Urothelium cell line (cell line): ENCODE results near the gene NOG.

Experiments
- DNase-seq: peaks from one replicate; pipeline ENCODE4 v3.0.0; 2011; ENCODE audit warnings: low spot score, mixed read lengths
- FAIRE-seq: peaks from 2 replicates; lab custom pipeline; 2011; peaks lifted over from hg19 to GRCh38; lab: Jason Lieb, UNC

Gene NOG

DNA sequence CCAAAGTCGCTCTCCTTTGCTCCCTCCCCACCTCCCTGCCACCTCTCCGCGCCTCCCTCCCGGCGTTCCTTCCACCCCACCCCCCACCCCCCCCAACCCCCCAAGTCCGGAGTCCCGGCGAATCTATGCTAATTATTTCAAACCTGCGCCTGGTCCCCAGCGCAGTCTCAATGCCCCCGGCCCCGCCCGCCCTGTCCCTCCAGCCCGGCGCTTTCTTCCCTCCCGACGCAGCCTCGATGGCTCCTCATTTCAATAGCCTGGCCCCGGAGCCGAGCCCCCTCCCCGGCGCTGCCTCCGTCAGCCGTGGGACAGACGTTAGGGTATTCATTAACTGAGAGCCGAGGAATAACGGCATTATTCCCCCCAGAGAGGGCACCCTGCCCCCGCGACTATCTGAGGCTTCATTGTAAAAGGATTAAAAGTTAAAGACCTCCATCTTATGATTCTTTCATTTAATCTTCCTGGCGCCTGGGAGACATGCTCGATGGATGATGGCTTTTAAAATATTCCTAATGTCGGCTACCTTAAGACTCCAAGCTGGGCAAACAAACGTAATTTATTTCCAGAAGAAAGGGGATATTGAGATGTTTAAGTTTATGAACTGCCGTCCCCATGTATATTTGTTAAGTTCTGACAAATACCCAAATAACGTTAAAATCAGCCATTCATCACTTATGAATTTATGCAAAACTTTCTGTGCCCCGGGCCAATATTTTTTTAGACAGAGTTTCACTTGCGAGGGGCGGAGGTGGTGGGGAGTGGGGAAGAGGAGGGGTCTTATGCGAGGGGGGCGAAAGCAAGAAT, 3.4 kb downstream of the NOG start:
- no peak for FAIRE-seq

DNA sequence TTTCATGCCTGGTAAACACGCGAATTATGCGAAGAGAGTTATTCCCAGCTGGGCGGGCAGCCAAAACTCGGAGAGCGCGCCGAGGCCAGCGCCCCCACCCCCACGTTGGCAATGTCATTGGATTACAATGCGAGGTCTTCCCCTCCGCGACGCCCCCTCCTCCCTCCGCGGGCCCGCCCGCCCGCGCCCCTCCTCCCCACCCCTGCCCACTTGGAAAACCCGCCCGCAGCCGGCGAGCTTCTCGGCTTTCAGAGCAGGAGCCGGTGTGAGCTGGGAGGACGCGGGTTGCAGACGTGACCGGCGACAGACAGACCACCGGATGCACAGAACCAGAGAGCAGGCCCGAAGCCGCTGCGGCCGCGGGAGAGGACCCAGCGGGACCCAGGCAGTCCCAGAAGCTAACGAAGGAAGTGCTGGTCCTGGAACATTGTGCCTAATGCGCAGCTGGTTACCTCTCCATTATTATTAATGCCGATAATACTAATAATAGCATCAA, 4.0 kb downstream of the NOG start:
- DNase-seq (peak; percentile 80), FAIRE-seq (peak; percentile 72)

More for the DNA sequence above, 3.4 kb downstream of the NOG start:
- DNase-seq = peak; percentile 61

DNA sequence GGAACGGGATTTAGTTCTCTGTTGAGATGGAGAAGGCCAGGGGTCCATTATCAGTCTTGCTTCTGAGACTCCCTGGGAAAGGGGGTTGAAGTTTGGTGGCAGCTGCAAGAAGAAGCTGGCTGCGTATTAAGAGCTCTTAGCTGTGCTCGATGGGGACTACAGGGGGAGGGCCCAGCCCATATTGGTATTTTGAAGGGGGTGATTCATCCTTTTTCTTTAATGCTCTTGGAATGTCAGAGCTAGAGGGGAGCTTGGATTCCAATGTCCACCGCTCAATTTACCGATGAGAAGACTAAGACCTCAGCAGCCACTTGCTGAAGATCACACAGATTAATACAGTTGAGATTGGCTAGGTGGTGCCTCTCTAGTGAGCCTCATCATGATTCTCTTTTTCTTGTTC, 5.0 kb downstream of the NOG start:
- FAIRE-seq (no peak), DNase-seq (peak; percentile 69)

DNA sequence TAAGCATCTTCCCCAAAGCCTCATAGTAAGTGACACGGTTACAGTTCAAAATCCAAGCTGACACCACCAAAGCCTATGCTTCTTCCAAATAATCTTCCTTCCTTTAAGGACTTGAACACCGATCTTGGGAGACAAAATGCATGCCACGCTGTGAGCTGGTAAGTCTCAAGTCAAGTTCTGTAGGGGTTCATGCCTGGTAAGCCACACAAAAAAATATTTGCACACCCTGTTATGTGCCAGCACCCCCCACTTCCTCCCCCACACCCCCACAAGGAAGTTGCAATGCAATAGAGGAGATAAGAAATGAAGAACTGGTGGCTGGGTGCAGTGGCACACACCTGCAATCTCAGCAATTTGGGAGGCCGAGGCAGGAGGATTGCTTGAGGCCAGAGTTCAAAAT, 5.6 kb downstream of the NOG start:
- no peak for FAIRE-seq
- no peak for DNase-seq

DNA sequence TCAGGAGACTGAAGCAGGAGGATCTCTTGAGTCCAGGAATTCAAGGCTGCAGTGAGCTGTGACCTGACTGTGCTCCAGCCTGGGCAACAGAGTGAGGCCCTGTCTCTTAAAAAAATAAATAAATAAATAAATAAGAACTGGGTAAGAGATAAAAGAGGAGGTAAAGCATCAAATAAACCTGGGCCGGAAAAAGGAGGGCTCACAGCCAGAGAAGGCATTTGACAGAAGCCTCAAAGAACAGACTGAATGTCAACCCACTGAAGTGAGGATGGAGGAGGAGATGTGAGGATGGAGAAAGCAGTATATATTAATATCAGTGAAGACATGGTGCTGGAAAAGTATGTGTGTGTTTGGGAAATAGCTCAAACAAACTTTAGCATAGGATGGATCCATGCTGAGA, 6.1 kb downstream of the NOG start:
- FAIRE-seq (no peak), DNase-seq (no peak)

DNA sequence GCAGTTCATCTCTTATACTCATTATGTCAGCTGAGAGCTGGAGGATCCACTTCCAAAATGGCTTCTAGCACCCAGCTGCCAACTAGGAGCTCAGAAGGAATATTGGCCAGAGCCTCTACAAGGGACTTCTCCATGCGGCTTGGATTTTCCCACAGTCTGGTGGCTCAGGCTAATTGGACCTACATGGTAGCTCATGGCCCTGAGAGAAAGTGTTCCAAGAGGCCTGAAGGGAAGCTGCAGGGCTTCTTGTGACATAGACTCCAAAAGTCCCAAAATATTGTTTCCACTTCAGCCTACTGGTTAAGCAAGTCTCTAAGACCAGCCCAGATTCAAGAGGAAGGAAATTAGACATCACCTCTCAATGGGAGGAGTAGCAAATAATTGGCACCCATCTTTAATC, 6.8 kb downstream of the NOG start:
- no peak for DNase-seq
- FAIRE-seq = no peak

DNA sequence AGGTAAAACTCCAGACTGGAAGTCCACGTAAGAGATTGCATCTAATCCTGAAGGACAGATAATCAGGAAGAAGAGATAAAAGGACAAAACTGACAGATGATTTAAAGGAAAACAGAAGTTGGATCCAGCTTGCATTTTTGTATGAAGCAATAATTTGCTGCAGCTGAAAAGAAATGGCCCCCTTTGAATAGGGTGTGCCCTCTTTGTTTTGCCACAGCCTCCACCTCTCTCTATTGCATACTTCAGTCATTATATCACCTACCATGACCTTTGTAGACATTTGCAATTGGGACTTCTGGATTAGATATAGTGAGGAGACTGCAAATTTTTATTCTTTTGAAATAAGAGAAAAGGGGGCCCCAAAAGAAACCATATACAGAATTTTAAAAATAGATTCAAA, 8.1 kb downstream of the NOG start:
- FAIRE-seq (no peak), DNase-seq (peak; percentile 19)

DNA sequence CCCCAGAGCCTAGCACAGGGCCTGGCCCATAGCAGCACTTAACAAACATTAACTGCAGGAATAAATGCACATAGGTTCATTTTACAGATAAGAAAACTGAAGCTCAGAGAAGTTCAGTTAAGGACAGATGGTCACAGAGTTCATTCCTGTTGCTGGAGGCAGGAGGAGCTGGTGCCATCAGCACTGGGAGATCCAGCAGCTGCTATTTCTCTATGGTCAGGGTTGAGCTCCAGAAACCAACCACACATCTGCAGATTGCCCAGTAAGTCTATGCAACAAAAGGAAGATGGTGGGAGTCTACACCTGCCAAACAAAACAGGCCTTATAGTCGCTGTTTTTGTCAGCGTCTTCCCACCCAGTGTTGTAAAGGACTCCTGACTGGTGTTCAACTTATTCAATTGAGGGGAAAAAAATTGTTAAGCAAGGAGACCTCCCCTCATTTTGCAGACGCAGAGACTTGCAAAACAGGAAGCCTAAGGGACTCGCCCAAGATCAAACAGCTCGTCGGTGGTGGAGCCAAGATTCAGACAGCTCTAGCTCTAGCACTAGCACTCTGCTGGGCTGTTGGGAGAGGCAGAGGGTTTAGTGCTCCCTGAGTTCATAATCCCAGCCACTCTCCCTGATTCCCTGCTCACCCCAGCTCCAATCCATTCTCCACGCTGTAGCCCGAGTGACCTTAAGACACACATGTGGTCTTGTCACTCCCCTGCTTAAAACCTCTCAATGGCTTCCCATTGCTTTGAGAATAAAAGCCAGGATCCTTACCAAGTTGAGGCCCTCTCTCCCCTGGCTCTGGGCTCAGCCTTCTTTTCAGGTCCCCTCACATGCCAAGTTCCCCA, 9.0 kb downstream of the NOG start:
- no peak for DNase-seq

DNA sequence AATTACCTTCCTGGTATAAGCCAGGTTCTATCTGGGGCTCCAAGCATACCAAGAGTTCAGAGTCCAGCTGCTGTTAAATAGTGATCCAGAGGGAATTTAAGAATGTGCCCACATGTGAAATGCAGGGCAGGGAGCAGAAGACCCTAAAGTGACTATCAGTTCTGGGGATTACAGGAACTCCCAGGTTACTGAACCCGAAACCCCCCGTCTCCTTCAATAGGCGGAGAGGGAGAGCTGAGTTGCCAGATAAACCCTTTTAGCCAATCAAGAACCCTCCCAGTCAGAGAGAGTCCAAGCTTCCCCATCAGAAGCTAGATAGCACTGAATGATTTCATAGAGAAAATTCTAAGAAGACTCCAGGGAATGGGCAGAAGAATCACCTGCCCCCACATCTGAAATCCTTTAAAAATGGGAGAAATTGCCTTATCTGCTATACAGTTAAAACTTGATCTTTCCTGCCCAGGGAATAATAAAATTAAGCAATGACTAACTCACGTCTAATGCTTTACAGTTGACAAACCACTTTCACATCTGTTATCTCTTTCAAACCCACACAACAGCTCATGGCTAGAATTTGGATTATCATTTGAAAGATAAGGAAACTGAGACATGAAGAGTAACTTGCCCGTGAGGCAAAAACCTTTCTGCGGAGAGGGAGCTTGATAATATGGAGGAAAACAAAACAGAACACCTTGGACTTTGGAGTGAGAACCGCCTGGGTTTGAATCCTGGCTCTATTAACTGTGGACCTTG, 10.2 kb downstream of the NOG start:
- FAIRE-seq (no peak), DNase-seq (no peak)

More for the DNA sequence above, 9.0 kb downstream of the NOG start:
- no peak for FAIRE-seq

DNA sequence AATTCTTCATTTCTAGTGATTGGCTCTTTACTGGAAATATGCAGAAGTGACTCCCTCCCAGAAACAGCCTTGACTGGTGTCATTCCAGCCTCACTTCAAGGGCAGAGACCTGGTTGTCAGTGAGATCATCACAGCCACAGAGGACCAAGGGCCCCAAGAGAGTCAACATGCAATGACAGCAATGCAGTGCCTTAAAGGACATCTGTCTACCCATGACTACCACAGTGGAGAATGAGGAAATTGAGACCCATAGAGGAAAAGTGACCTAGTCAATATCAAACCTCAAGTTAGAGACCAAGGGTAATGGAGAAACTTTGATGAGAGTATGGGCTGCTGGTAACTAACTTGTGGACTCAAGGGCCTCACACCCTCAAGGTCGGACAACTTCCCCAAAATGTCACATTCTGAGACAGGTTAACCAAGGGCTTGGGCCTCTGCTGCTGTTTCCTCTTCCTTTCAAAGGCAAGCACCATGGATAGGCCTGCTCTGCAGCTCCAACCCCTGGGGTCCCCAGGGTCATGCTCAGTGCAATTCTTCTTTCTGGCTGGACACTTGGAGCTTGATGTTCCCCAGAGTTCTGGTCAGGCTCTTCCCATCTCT, 11.3 kb downstream of the NOG start:
- FAIRE-seq = no peak
- no peak for DNase-seq

DNA sequence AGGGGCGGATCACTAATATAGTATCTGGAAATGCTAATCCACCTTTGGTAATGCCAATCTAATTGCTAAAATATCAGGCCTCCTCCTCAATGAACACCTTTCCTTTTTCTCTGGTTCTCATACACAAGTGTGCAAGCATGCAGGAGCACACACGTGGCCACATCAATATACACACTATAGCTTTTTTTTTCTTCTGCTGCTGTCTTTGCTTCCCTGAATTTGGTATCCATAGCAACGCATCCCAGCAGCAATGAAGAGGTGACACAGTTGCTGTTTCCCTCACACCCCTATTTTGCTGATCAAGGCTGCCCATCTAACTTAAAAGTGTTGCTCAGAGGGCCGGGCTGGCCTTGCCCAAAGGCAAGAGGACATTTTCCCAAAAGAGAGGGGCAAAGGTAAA, 15.4 kb downstream of the NOG start:
- no peak for DNase-seq
- no peak for FAIRE-seq

DNA sequence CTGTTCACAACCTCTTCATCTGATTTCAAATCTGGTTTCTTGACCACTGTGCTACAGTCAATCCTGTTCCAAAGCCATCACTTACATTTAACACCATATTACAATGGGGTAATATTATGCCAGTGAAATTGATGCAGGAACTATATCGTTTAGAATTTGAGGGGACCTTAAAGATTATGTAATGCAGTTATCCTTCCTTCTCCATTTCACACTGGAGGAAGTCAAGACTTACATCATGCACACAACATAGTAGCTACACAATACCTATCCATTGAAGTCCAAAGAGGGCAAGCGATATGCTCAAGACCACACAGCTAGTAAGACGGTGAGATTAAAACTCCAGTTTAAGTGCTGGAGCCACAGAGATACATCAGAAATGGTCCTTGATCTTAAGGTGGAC, 16.8 kb downstream of the NOG start:
- no peak for DNase-seq
- no peak for FAIRE-seq

DNA sequence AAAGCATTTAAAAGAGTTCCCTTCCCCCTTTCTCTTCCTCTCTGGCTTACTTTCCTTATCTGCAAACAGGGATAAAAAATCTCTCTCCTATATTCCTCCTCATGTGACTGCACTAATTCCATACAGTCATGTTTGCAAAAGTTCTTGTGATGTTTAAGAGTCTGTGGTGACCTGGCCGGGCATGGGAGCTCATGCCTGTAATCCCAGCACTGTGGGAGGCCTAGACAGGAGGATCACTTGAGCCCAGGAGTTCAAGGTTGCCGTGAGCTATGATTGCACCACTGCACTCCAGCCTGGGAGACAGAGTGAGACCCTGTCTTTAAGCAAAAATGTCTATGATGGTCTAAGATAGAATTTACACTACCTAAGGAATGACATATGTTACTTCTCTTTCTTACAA, 19.6 kb downstream of the NOG start:
- no peak for DNase-seq
- no peak for FAIRE-seq

DNA sequence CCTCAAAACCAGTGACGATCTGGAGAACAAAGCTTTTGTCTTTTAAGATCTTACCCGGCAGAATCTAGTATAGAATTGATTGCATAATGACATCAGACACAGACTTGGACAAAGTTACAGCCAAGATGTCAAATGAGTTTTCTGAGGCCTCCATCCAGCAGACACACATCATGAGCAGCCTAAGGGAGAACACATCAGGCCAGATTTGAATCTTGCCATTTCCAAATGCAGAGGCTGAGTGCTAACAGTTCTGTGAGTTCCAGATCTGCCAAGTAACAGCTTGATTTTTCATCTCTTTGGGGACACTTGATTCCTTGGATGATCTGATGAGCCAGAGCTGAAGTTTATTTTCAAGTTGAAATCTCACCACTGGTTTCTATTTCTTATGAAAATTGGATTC, 21.0 kb downstream of the NOG start:
- DNase-seq = no peak

DNA sequence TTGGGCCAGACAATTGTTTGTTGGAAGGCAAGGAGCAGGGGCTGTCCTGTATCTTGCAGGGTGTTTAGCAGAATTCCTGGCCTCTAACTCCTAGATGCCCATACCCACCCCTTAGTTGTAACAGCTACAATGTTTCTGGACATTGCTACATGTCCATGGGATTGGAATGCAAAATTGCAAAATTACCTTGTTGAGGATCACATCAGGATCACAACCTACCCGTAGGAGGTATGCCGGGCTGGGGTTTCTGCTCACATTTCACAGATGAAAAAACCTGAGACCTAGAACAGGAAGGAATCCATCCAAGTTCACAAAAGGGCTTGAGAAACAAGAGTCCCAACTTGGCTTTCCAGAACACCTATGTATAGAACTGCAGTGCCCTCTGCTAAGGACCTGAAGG, 22.7 kb downstream of the NOG start:
- FAIRE-seq (no peak), DNase-seq (no peak)

More for the DNA sequence above, 21.0 kb downstream of the NOG start:
- no peak for FAIRE-seq

DNA sequence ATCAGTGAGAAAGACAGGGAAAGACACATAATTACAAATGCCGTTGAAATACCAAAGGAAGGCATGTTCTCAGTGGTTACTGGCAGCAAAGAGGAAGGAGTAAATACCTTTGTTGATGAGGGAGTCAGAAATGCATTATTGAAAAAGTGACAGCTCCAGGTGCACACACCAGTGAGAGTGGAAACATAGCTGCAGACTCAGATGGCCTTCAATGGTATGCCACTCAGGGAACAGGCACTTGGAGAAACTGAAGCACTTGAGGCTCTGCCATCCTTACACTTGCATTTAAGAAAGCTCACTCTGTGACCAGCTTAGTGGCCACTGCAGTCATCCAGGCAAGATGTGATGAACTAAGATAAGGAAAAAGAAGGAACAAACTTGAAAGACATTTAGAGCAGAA, 29.9 kb downstream of the NOG start:
- DNase-seq (no peak), FAIRE-seq (no peak)

DNA sequence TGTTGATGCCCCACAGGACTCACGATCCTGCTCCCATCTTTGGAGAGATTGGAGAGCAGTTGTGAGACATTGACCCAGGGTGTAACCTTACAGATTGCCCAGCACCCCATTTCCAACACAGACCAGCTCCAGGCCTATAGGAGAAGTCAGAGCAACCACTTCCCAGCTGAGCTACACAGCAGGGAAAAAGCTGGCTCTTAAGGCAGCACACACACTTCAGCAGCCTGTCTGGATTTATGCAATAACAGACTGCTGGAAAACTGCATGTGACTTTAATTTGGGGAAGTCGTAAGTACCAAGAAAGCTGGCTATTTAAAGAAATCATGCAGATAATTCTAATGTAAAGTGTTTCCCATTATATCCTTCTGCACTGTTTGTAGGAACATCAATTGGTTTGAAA, 30.8 kb downstream of the NOG start:
- no peak for DNase-seq
- no peak for FAIRE-seq

DNA sequence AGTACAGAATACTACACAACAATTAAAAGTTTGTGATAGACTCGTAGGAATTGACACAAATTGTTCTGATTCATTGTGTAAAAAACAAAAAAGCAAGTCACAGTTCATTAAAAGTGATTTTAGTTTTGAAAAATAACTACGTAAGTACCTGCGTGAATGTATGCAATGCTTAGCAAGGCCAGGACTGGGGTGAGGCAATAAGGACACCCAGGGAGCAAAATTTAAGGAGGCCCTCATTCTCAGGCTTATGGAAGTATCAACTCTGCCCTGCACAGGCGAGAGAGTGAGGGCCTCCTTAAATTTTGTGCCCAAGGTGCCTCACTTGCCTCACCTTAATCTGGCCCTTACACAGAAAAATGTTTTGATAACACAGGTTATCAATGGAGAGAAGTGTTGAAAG, 31.4 kb downstream of the NOG start:
- DNase-seq (no peak), FAIRE-seq (no peak)

DNA sequence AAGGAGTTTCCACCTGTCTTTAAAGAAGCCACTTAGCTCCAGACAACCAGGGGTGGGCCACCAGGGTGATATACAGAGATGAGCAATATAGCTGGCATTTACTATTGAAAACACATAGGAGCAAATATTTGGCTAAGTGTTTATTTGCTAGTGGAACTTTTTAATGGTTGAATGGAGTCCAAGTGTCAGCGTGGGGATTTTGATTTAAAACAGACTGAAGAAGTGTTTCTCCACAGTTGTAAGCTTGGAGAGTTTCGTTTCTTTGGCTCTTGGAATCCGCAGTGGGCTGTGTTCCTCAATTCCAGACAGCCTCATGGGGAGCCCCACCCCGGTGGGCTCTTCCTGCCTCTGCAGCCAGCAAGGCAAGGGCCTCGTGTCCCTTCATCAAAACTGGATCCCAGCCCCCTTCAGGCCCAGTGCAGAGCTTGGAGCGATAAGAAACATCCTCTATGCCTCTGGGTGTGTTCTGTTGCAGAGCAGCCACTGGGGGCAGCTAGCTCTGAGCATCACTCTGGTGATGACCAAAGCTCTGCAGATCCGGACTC, 36.1 kb downstream of the NOG start:
- FAIRE-seq = no peak
- peak; percentile 58 for DNase-seq

DNA sequence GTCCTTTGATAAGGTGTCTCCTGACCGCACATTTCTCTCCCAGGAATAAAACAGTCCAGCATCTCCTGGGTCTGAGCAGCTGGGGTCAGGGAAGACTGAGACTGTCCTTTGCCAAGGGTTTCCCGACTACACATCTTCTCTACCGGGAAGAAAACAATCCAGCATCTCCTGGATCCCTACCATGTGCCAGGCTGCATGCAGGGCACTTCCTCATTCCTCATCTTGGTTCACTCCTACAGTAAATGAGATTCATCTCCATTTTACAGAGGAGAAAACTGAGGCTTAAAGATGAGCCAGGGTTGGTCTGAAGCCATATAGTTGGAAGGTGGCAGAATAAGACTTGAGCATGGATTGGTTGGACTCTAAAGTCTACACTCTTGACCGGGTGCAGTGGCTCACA, 36.7 kb downstream of the NOG start:
- no peak for FAIRE-seq

DNA sequence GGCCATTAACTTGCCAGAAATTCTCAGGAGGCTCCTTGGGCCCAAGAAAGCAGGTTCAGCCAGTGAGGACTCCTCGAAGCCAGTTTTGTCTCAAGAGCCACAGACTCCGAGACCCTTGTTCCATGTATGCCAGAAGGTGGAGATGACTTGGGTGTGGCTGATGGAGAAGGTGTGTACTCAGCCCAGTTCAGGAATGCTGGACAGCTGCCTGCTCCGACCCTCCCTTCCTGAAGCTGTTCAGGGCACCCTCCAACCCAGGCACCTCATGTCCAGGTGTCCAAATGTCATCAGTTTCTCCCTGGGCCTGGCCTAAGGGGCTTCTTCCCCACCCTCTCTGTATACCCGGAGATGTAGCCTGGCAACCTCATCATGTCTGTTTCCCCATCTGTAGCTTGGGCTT, 40.2 kb downstream of the NOG start:
- FAIRE-seq (no peak), DNase-seq (no peak)

More for the DNA sequence above, 36.7 kb downstream of the NOG start:
- DNase-seq = no peak
